Measurements from ENCODE around the gene TUBGCP6. TPM values are rescaled to one million over a fixed set of nuclear protein-coding genes. Genes with fewer than 3 reads are reported as not detected.

The TUBGCP6 gene
- total and polyA plus RNA-seq, 2 donors (not counting 3 experiments of a cell fraction or from before 2014, with no cell fraction given) = 33.1 to 45.3 TPM

- Histone ChIP-seq H3K4me3 (replicated peaks in 1 of 3; ENCODE audit: insufficient read depth in 1 of 3, low read depth in 1 of 3, low read length in 3 of 3) (no peak overlapping the region), H3K79me2 (ENCODE audit: control insufficient read depth, insufficient read depth, low read length) (peaks cover 15% of the 10 kb centered on the region), H2AFZ (ENCODE audit: low read depth, low read length) (no peak overlapping the region), H3K27me3 (ENCODE audit: control insufficient read depth in 2 of 2, insufficient read depth in 2 of 2, low read length in 2 of 2) (no peaks in the 10 kb centered on the region), H3K9me3 (replicated peaks; ENCODE audit: control insufficient read depth, insufficient read depth, low read length) (no peaks in the 10 kb centered on the region), H3K36me3 (ENCODE audit: control insufficient read depth in 2 of 2, extremely low read depth in 1 of 2, insufficient read depth in 2 of 2, low read length in 2 of 2) (peaks cover 4 to 16% of the 10 kb centered on the region in 2 experiments), H3K9ac (replicated peaks; ENCODE audit: extremely low read depth, insufficient read depth, low read length) (no peak overlapping the region), H3K9me1 (replicated peaks; ENCODE audit: control insufficient read depth, extremely low read depth, insufficient read depth, low read length) (no peaks in the 10 kb centered on the region), H3K4me1 (ENCODE audit: control insufficient read depth, extremely low read depth, insufficient read depth, low read length) (peaks cover 13% of the 10 kb centered on the region), H4K20me1 (replicated peaks; ENCODE audit: control insufficient read depth, extremely low read depth, insufficient read depth, low read length) (no peaks in the 10 kb centered on the region), H3K27ac (ENCODE audit: insufficient read depth, low read depth, low read length) (no peak overlapping the region), H3K4me2 (ENCODE audit: insufficient read depth, low read length) (no peak overlapping the region)
- no peak for TF ChIP-seq FOS (IDR thresholded peaks at IDR 0.05; ENCODE audit: borderline replicate concordance, insufficient read depth, low read length)
- peak; percentile 48 for DNase-seq (ENCODE audit: low read depth, low spot score)
- ChIA-PET POLR2A (no interaction called here), CTCF (interaction anchor here (0.9 to 1.8 kb wide), 6 partner anchors 8 to 240 kb away, joined by 3 to 6 read pairs (median 4); no protein-coding TSS in a partner anchor)
- dilution Hi-C loops (cut with MboI; ENCODE audit: extremely low pct_ligation_motif_present, low sequenced_read_pairs) (no loop called here), intact Hi-C loops (cut with micrococcal nuclease) (loop anchor here (1.0 to 10.0 kb wide), 2 partner anchors 177 to 233 kb away; no protein-coding TSS in a partner anchor)
- no TSS peak for BruUV-seq (replicated peaks)
- FAIRE-seq = peak; percentile 75
Observed at GRCh38 chr22:50207383-50208140, 37.3 kb downstream of the TUBGCP6 start.

GRCh38 chr22:50206599-50206998 lies 38.2 kb downstream of the TUBGCP6 start:
- Histone ChIP-seq H3K27me3 (ENCODE audit: control insufficient read depth in 2 of 2, insufficient read depth in 2 of 2, low read length in 2 of 2) (no peaks in the 10 kb centered on the region), H2AFZ (ENCODE audit: low read depth, low read length) (no peak overlapping the region), H3K4me3 (replicated peaks in 1 of 3; ENCODE audit: insufficient read depth in 1 of 3, low read depth in 1 of 3, low read length in 3 of 3) (no peak overlapping the region), H3K9me1 (replicated peaks; ENCODE audit: control insufficient read depth, extremely low read depth, insufficient read depth, low read length) (no peaks in the 10 kb centered on the region), H3K9me3 (replicated peaks; ENCODE audit: control insufficient read depth, insufficient read depth, low read length) (no peaks in the 10 kb centered on the region), H3K27ac (ENCODE audit: insufficient read depth, low read depth, low read length) (no peak overlapping the region), H3K4me1 (ENCODE audit: control insufficient read depth, extremely low read depth, insufficient read depth, low read length) (peaks cover 21% of the 10 kb centered on the region), H3K79me2 (ENCODE audit: control insufficient read depth, insufficient read depth, low read length) (peaks cover 19% of the 10 kb centered on the region), H4K20me1 (replicated peaks; ENCODE audit: control insufficient read depth, extremely low read depth, insufficient read depth, low read length) (no peaks in the 10 kb centered on the region), H3K4me2 (ENCODE audit: insufficient read depth, low read length) (no peak overlapping the region), H3K9ac (replicated peaks; ENCODE audit: extremely low read depth, insufficient read depth, low read length) (no peak overlapping the region), H3K36me3 (ENCODE audit: control insufficient read depth in 2 of 2, extremely low read depth in 1 of 2, insufficient read depth in 2 of 2, low read length in 2 of 2) (peaks cover 2 to 13% of the 10 kb centered on the region in 2 experiments)
- peak; percentile 39 for DNase-seq (ENCODE audit: low read depth, low spot score)
- intact Hi-C loops (cut with micrococcal nuclease) (loop anchor here (10.0 kb wide), 1 partner anchor 232 kb away; no protein-coding TSS in a partner anchor), dilution Hi-C loops (cut with MboI; ENCODE audit: extremely low pct_ligation_motif_present, low sequenced_read_pairs) (no loop called here)
- TF ChIP-seq MAX (IDR thresholded peaks at IDR 0.05; ENCODE audit: insufficient read depth, insufficient read length) (no peak), CTCF (IDR thresholded peaks at IDR 0.05; ENCODE audit: extremely low read depth in 1 of 2, insufficient read depth in 1 of 2, low read depth in 1 of 2, low read length in 2 of 2) (peak; percentile 51 to 68)
- CTCF ChIA-PET = interaction anchor here (0.7 to 1.8 kb wide), 8 partner anchors 8 to 239 kb away, joined by 3 to 5 read pairs (median 3); no protein-coding TSS in a partner anchor
- BruUV-seq (replicated peaks) = no TSS peak
- POLR2A ChIA-PET = no interaction called here
- peak; percentile 67 for FAIRE-seq

All from endothelial cell of umbilical vein (primary cell).